Erythroblast (primary cell): ENCODE measurements around the gene CFAP46.

Source experiments
- GATA1 ChIP-seq: IDR thresholded peaks from 2 replicates; pipeline ENCODE4 v1.6.1; 2011; ENCODE audit warnings: low read depth, mild to moderate bottlenecking, control low read depth, low read length, moderate library complexity
- POLR2A ChIP-seq: IDR thresholded peaks from 2 replicates; pipeline ENCODE4 v1.6.1; 2011; ENCODE audit warnings: mild to moderate bottlenecking, low read length

- TF ChIP-seq POLR2A (no peak), GATA1 (no peak)
Observed at GRCh38 chr10:132945125-132945893, 2.9 kb upstream of the CFAP46 start.
